GM18520 (cell line): ENCODE data around the gene RNGTT.
A peak's percentile ranks its signal among the peaks of the same experiment; 100 is the strongest.

Experiments
- ATAC-seq: cut with Tn5 transposase; IDR thresholded peaks from one replicate; pipeline ENCODE4 v1.9.1; 2021; ENCODE audit not compliant: unreplicated experiment

RNGTT gene

DNA sequence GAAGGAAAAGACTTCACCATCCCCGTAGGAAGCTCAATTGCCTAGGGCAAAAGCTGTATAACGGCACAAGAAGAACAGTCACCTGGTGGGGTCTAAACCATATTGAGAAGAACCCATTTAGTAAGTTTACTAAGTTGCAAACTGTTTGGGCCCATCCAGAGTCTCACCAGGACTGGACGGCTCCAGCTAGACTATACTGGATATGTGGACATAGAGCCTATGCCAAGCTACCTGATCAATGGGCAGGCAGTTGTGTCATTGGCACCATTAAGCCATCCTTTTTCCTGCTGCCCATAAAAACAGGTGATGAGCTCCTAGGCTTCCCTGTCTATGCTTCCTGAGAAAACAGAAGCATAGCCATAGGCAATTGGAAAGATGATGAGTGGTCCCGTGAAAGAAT, 293.9 kb downstream of the RNGTT start:
- ATAC-seq, result no peak

DNA sequence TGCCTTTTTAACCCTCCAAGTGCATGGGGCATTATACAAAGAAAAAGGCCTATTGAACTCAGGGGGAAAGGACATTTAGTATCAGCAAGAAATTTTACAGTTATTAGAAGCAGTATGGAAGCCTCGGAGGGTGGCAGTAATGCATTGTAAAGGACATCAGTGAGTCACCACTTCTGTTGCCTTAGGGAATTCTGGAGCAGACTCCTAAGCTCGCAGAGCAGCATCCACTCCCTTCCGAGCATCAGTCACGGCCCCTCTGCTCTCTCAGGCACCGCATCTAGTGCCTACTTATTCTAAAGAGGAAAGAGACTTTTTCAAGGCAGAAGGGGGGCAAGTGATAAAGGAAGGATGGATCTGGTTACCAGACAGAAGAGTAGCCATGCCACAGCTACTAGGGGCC, 296.5 kb downstream of the RNGTT start:
- no peak for ATAC-seq

DNA sequence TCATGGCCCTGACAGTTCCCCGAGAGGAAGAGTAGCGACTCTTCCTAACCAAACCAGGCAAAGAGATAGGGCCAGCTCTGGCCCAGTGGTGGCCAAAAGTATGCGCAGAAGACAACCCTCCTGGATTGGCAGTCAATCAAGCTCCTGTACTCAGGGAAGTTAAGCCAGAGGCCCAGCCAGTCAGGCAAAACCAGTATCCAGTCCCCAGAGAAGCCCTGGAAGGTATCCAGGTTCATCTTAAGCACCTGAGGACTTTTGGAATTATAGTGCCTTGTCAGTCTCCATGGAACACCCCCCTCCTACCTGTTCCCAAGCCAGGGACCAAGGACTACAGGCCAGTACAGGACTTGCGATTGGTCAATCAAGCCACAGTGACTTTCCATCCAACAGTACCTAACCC, 298.3 kb downstream of the RNGTT start:
- ATAC-seq, result no peak

DNA sequence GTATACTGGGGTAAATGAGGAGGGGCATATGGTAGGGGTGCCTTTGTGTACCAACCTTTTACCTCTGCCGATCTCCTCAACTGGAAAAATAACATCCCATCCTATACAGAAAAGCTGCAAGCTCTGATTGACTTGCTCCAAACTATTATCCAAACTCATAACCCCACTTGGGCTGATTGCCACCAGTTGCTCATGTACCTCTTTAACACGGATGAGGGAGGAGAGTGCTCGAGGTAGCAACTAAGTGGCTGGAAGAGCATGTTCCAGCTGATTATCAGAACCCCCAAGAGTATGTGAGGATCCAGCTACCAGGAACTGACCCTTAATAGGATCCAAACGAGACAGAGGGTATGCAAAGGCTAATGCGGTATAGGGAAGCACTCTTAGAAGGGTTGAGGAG, 299.6 kb downstream of the RNGTT start:
- no peak for ATAC-seq

DNA sequence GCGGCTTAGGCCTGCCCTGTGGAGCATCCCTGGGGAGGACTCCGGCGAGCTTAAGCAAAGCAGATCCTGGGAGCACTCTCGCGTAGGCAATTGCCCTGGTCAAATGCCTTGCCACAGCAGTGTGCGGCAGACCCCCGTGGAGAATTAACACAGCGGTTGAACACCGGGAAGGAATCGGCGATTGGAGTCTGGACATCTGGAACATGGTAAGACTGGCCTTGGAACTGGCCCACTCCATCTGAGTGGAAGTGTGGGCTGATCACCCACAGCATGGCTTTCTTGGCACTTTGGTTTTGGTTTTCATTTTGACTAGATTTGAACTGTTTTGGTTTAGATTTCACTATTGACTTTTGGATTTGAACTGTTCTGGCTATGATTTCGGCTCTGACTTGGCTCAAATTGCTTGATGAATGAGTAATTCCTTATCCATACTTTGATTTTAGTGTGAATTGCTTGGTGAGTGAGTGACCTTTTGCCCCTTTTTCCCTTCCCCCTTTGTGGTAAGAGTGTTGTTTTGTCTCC, 300.7 kb downstream of the RNGTT start:
- peak; percentile 84 for ATAC-seq

DNA sequence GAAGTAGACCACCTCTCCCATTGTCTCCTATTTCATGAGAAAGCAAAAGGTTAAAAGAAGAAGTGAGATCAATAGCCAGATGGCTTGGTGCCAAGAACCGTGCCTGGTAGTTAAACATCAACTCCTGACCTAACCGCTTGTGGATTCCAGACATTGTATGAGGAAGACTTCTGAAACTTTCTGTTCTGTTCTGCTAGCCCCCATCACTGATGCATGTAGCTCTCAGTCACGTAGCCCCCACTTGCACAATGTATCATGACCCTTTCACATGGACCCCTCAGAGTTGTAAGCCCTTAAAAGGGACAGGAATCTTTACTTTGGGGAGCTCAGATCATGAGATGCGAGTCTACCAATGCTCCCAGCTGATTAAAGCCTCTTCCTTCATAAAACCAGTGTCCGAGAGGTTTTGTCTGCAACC, 301.2 kb downstream of the RNGTT start:
- ATAC-seq, result no peak

DNA sequence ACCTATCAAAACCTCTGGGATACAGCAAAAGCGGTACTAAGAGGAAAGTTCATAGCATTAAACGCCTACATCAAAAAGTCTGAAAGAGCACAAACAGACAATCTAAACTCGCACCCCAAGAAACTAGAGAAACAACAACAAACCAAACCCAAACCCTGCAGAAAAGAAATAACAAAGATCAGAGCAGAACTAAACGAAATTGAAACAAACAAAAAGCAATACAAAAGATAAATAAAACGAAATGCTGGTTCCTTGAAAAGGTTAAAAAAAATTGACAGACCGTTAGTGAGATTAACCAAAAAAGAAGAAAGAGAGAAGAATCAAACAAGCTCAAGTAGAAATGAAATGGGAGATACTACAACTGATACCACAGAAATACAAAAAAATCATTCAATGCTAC, 302.3 kb downstream of the RNGTT start:
- no peak for ATAC-seq

DNA sequence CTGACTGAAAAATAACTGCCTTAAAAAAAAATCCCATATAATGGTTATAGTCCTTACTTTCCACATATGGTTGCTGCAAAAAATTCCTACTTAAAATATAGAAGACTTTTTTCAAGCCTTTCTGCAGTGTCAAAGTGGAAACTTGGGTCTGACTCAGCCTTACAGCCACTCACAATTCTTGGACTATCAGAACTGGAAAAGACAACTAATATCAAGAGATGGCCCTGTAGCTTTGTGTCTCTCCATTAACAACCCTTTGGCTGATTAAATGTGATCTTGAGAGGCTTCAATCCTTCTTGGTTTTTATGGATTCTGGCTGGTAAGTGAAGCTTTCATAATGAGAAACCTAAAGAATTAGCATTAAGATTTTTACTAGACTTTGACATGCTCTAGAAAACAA, 307.8 kb downstream of the RNGTT start:
- ATAC-seq, result no peak

DNA sequence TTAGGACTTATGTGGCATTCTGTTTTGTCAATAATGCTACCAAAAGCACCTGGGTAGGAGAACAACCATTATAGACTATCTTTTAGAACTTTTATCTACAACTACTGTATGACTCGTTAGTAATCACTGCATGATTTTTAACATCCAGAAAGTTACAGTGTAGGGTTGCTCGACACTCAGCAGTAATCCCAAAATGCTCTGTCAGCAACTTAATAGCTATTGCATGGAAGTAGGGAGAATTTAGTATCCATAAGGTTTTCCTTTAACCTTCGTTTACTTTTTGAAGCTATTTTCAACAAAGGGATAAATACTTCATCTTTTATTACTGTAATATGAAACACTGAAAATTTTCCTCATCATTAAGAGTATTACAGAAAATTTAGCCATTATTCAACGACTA, 309.5 kb downstream of the RNGTT start:
- ATAC-seq, result no peak

DNA sequence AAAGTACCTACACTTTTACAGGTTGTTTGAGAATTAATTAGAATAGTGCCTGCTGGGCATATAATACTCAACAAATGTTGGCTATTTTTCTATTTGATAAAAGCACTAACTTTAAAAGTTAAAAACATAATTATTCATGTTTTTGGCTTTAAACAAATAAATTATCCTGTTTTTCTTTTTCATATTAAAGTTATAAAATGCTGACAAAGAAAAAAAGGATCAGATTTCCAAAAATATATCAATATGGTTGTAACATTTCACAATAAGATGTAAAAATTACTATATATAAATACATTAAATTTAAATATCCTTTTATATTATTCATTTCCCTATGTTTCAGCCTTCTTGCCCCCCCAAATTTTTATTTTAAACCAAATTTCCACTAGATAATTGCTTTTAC, 312.0 kb downstream of the RNGTT start:
- no peak for ATAC-seq

DNA sequence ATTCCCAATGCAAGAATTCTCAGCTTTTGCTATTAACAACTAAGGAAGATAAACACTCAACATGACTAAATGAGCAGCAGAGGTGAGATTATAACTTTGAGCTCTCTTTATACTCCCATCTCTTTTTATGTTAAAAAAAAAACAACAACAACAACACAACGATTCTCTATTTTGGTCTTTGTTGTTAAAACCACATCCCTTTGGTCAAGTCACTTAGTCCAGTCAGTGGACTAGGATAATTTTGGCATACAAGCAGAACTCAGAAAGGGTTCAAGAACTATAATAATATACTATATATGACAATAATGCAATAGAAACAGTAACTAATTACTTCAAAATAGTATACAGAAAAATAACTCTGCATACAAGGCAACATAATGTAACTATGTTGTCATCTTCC, 312.4 kb downstream of the RNGTT start:
- no peak for ATAC-seq

DNA sequence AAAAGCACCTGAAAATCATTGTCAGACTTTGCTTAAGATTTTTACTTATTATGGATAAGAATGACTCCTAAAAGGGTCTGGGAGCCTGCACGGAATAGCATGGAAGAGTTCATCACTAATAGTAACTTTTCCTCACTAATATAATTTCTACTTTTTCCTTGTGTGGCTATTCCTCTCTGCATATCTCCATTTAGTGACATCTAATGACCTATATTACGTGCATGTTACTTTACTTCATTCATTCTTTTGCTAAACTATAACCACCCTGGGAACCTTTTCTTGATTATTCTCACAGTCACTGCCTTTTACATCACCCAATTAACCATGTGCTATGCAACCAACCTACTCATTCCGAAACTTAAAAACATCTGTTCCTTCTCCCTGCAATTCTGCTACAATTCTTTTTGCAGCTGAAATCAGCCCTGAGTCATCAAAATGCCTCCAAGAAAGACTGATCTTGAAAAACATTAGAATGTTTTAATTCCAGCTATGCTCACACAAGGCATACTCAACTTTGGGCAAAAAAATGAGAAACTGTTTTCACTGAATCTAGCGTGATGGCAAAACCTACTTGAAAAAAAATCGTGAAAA, 313.3 kb downstream of the RNGTT start:
- peak; percentile 99 for ATAC-seq

DNA sequence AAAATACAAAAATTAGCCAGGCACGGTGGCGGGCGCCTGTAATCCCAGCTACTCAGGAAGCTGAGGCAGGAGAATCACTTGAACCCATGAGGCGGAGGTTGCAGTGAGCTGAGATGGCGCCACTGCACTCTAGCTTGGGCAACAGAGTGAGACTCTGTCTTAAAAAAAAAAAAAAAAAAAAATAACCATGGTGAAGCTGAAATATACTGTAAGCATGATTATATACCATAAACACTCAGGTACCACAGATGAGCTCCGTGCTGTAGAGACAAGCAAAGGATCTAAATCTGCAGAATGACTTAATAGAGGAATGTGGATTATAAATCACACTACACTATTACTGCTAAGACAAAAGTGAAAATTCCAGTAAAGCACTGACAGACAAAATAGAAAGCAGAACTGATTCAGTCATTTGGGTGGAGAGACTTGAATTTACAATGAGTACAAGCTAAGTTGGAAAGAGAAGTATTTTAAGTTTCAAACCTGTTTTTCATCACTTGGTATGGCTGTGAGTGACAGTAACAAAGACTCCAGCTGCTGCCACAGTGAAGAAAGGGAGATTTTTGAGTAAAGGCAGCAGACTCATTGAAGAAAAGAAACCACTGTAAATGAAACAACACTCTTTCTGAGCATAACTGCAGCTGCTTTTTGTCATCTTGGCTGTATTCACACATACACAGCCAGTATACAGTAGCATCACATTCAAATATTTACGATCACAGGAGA, 322.1 kb downstream of the RNGTT start:
- ATAC-seq, result peak; percentile 96

DNA sequence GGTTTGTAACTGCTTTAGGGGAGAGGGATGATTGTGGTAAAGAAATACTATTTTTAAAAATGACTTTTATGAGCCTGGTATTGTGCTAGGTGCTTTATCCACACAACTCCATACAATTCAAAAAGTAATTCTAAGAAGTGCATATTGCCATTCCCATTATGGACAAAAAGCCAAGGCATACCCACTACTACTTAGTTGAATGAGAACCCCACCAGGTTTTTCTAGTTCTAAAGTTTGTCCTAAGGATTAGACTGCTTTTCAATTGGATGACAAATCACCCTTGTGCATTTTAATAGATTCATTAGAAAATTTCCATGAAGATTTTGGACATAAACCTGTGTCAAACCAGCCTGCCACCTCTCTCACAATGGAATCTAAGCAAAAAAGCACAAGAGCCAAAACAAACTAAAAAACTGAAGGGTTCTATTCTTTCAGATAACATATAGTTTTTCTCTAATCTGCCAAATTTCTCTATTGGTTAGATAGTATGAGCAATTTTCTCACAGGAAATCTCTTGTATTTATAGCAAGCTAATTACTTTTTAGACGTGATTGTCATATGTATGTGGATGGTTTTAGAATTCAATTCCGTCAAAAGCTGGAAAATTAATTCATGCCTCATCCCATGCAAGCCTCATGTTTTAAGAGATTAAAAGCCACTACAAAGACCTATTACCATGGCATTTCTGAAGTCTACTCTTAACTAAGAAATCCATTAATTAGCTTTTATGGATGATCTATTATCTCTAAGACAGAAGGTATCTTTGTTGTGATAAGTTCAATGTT, 325.5 kb downstream of the RNGTT start:
- no peak for ATAC-seq

DNA sequence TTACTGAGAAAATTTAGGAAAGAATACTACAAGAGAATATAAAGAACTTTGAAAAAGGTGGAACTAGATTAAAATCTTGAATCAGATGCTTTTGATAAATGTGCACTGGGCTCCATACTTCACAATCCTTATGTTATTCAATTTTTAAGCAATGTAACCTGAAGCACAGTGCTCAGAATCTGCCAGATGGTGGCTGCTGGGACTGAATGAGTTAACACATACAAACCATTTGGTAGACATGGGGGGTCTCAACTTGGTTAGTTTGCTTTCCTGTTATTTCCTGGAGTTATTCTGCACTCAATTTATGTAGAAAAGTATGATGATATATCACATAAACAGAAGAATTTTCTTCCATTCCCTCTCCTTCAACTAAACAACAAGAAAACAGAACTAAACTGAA, 326.5 kb downstream of the RNGTT start:
- no peak for ATAC-seq

DNA sequence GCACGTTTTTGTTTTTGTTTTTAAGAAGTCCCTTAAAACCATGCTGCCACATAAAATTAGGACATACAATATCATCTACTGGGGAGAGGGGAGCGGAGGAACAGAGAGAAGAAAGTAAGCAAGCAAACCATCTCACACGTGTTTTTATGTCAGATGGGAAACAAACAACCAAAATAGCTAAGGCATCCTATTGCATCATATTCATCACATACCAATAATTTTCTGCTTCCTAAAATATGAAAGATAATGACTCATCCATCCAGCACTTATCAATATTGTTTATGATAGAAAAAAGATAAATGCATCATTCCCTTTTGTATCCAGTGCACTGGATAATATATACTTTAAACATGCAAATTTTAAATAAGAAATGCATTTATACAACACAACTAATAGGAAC, 329.6 kb downstream of the RNGTT start:
- ATAC-seq, result no peak

DNA sequence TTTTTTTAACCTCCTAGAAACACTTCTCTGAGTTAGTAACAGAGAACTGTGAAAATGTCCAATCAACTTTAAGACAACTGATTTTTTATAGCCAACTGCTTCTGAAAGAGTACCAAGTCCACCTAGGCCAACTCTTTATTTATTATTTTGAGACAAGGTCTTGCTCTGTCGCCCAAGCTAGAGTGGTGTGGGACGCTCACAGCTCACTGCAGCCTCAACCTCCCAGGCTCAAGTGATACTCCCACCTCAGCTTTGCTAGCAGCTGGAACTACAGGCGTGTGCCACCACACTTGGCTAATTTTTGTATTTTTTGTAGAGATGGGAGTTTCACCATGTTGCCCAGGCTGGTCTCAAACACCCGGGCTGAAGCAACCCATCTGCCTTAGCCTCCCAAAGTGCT, 331.6 kb downstream of the RNGTT start:
- no peak for ATAC-seq

DNA sequence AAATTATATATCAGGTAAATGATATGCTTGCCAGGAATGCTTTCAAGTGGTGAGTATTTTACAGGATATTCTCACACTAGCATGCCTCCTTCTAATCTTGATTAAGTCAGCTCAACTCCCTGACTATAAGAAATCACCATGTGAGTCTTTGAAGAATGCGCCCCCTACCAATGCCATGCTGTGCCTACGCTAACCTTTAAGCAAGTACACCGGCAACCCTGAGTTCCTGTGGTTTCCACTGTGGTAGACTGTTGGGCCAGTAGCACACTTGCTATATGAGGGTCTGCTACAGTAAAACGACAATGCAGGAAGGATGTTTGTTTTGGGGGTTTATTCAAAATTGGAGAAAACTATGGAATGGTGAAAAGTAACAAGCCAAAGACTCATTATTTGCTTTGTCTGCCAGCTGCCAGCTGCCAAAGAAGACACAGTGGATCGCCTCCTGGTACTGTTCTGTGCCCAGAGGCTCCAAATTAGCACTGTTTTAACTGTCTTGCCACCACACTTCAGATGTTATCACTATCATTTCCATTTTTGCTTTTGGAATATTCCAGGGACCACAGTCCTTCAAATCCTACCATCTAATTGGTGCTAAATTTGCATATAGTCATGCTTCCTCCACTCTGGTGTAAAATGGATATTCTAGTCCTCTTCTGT, 333.5 kb downstream of the RNGTT start:
- ATAC-seq, result no peak

DNA sequence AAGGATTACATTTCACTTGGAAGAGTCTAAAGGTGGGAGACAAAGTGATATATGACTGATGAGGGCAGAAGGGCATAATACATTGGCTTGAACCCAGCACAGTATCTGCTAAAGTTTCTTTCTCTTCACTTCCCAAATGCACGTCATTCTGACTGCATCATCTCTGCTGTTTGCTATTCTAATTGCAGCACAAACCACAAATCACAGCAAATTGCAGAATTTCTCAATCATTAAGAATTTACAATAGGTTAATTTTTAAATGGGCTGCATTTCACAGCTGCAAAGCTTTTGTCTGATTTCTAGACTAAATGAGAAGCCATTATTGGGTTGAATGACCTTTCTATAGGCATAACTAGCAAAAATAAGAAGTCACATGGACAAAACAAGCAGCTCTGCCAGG, 337.0 kb downstream of the RNGTT start:
- ATAC-seq, result no peak

DNA sequence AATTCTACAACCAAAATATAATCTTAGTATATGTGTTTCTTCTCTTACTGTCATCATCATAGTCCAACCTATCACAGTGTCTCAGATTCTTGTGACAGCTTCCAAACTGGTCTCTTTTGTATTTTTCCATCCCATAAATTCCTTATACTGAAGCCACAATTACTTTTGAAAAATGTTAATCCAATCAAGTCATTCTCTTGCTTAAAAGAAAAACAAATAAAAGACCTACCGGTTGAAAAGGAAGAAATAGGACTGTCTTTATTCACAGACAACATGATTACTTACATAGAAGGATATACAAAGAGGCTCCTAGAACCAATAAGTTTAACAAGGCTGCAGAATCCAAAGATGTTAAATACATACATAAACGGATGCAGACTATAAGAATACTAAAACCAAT, 339.9 kb downstream of the RNGTT start:
- ATAC-seq, result no peak

DNA sequence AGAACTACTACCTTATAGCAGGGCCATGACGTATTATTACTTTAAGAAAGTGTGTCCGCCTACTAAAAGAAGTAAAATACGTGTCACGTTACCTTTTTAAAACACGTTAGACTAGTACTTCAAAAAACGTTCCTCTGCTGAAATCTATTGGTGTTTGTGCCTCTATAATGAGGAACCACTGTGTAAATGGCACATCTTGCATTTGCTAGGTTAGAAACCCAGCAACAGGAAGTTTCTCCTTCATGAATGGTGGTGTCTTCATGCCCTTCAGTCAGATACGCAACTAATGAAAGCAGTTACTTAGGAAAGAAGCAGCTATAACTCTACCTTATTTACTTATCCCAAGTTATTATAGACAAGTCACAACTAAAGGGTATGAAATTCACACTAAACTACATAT, 343.5 kb downstream of the RNGTT start:
- ATAC-seq, result no peak

DNA sequence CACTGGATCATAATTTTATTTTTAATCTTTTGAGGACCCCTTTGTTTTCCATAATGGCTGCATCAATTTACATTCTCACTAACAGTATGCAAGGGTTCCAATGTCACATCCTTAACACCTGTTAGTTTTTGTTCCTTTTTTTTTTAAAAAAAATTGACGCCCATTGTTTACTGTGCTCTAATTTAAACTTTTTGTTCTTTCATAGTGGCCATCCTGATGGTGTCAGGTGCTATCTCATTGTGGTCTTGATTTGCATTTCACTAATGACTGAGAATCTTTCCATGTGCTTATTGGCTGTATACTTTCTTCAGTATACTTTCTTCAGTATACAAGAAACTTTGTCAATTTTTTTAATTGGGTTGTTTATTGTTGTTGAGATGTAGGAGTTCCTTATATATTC, 347.0 kb downstream of the RNGTT start:
- ATAC-seq, result no peak
